ENCODE data around the gene GZF1.
A peak's percentile ranks its signal among the peaks of the same experiment; 100 is the strongest.
"Not testable (repeated sequence)": the region's sequence is repeated elsewhere in the genome, so short reads cannot be mapped to it uniquely, and the experiment has no call there.

The GZF1 gene

DNA sequence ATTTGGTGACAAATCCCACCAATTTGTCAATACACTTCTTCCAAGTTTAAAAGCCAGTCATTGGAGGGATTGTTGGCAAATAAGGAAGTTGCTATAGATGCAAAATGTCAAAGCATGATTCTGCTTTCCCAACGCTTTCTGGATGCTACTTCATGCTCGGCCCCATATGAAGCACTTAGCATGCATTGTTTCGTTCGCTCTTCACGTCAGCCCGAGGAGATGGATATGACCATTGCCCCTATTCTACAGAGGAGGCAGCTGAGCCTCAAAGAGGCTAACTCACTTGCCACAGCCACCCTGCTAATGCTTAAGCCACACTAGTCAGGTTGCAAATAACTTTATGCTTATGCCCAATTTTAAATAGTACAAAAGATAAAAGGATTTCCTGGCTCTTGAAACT lies 14.2 kb upstream of the GZF1 start:
- no peak for FAIRE-seq

DNA sequence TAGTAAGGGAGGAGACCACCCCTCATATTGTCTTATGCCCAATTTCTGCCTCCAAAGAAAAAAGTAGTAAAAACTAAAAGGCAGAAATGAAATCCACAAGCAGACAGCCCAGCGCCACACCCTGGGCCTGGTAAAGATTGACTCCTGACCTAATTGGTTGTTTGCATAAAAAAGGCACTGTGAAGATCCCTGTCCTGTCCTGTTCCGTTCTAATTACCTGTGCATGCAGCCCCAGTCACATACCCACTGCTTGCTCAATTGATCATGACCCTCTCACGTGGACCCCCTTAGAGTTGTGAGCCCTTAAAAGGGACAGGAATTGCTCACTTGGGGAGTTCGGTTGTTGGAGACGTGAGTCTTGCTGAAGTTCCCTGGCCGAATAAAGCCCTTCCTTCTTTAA lies 13.5 kb upstream of the GZF1 start:
- not testable (repeated sequence) for FAIRE-seq

DNA sequence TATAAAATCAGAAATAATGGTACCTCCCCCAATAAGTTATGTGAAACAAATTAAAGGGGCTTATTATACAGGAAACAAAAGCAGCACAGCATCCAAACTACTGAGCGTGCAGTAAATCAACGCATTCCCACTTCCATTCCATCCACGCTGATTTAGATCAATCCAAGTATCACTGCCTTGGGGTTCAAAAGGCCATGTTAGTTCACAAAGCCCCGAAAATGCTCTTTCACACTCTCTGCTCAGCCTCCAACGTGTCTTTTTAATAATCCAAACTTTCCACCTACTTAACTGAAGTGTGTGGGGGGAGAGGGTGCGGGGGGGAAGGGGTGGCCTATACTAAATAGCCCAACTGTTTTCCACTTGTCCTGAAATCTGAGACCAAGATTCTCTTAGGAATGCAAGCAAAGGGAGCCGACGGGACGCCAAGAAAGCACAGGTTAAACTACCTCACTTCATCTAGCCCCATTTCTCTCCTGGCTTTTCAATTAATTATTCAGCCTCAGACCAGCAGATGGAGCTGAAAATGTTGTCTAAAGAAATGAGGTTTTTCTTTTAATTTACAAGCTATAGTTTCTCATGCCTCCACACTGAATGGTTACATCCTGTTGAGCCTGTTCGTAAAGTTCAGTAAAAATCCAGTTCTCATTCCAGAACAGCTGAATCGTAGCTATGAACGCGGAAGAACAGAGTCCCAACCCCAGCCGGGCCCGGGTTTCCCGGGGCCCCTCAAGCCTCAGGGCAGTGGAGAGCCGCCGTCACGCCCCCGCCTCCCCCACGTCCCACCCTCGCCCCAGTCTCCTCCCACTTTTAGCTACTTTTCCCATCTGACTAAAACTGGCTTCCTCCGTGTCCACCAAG lies 12.4 kb upstream of the GZF1 start:
- FAIRE-seq: peak; percentile 41

DNA sequence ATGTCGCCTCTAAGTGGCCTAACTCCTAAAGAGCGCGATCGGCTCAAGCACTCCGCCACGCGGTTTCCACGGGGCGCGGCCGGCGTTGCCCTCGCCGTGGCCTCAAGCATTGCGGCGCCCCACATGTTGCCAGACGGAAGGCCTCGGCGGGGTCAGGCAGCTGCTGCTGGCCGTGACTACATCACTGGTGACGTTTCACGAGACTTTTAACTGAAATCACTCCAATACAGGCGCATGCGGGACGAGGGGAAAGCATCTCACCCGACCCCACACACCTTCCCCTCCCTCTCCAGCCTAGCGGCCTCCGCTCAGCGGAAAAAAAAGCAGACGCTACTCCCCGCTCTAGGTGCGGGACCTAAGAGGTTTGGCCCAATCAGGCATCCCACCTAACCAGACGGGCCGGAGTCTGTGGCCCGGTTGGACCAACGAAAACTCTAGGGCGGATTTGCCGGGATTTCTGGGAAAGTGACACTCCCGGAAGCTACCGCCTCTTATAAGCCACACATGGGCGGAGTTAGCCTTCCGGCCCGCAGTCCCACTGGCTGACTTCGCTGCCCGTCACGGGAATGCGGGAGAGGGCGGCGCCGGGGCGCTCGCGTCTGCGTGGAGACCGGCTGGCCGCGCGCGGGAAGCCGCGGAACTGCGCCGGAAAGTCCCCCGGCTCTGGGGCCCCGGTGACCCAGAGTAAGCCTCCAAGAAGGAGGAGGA lies 11.6 kb upstream of the GZF1 start, which contains the start of gene NXT1:
Gene NXT1, plus strand, starts transcription at position 596 of the 708 bp plus-strand sequence. CDS start 3,251 bp downstream, outside the sequence.
- FAIRE-seq: peak; percentile 93

DNA sequence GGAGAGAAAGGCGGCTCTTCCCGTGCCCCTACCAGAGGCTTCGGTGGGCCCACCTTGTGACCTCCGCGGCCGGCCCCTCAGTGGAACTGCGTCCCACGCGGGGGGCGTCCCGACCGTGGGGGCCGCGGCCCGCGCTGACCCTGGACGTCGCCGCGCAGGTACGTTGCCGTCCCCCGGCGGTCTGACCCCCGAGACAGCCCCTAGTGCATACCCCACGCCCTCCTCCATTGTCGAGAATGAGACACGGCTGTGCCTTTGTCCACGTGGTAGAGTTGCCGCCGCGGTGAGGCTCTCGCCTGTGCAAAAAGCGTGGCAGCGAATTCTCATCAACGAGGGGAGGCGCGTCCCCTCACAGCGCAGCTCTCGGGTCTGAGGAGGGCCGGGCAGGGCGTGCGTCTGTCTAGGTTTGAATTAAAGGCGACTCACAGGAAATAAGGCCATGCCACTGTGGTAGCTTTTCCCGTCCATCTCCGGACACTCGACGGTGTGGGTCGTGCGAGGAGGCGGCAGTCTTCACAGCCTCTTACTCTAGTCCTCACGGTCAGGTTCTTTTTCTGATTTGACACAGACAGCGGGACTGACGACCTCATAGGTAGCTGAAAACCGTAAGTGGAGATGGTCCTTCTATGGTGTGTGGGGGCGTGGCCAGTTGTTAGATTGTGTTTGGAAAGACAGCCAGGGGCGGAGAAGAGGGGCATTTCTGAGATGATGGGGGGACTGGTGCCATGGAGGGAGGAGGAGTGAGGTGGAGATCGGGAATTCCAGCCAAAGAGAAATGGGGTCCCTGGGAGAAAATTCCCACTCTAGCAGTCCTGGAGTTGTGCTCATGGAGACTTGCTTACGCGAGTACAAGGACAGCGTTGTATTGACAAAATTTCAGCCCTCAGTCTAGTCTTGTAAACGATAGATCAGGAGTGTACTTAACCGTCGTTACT lies 10.8 kb upstream of the GZF1 start:
- FAIRE-seq: no peak

DNA sequence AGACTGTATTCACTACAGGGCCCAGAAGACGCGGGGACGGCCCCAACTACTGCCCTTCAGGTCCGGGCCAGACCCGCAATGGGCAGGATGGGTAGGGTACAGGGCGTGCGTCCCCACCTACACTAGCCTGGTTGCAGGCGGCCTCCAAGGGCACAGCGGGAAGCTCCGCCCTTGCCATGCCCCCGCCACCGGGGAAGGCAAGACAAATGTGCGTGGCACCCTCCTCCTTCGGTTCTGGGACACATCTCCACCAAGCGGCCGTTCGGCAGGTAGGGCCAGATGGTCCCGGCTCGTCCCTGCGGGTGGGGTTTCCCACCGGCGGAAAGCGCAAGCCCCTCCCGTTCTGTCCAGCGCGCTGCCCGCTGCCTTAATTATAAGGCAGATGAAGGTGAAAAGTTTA lies 5.8 kb upstream of the GZF1 start:
- FAIRE-seq: no peak

DNA sequence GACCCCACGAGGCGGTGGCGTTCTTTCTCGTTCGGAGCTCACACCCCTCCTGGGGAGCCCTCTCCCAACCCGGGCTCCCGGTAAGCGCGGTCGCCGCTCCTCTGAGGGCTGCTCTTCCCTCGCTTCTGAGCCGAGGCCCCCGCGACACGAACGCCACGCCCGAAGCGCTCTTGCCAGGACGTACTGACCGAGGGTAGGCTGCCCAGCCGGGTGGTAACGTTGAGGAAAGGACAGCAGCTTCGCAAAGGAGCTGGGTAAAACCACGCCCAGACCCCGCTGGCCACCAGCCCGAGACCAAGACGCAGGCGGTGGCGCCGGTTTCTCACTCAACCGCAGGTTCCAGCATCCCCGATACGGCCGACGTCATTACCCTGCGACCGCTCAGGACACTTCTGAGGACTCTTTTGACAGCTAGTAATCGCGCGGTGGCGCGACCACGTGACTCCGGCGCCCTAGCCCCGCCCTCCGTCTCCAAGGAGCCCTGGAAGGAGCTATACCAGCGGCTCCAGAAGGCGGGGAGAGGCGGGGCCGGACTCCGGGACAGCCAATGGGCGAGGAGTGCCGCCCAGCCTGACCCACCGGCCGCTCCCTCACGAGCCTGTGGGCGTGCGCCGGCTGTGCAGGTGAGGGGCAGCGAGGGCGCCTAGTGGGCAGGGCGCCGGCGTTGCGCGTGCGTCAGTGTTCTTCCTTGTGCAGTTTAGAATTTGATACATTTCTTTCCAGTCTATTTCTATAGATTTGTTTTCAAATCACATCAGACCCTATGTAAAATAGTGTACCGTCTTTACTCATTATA lies 4.0 kb upstream of the GZF1 start:
- FAIRE-seq: peak; percentile 95

DNA sequence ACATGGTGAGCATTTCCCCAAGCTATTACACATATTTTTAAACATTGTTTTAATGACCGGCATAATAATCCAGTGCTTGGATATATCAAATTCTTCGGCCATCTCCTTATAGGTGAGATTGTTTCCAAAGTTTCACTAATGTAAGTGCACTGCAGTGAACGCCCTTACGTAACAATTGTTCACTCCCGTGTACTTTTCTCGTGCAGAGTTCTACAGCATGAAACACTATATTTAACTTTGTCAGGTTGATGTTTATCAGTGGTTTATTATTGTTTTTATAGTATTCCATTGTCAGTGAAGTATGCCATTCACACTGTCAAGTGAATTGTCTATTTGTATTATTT lies 3.4 kb upstream of the GZF1 start:
- FAIRE-seq: no peak

DNA sequence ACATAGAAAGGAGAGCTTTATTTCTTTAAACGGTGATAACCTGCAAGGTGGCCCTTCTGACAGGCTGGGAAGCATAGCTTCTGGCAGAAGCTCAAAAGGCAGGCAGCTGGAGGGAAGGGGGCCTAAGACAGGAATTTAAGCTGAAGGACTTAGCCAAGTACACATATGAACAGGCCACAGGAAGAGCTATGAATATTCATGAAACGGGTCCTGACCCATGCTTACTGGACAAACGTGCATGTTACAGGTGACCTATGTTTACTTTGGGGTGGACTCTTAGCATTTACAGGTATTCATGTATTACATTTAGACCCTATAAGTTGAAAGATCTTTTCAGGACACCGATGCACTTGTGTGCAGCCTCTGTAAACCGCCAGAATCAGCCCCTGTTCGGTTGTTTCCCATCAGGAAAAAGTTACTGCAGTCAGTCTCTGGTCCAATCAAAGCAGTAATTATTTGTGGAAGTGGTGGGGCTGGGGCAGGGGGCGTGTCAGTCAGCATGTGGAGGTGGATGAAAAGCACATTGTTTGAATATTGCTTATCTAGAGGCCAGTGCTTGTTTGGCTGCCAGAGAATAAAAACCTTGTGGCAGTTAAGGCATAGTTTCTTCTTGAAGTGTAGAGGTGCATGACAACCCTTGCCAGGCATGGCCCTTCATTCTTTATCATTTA lies 2.9 kb upstream of the GZF1 start:
- FAIRE-seq: no peak

DNA sequence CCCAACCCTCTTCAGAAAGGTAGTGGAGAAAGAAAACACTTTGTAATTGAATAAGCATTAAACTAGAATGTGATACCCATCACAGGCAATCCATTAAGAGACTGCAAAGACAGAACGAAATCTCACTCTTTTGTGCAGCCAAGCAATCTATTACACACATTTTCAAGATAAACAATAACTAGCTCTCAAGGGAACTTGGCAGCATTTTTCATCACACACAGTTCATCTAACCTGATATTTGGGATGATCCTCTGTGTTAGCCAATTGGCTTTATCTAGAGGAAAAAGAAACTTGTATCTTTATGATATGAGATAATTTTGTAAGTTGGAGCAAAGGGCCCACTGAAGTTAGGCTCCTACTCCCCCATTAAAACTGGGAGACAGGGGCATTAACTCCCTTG lies 1.5 kb upstream of the GZF1 start:
- FAIRE-seq: no peak

DNA sequence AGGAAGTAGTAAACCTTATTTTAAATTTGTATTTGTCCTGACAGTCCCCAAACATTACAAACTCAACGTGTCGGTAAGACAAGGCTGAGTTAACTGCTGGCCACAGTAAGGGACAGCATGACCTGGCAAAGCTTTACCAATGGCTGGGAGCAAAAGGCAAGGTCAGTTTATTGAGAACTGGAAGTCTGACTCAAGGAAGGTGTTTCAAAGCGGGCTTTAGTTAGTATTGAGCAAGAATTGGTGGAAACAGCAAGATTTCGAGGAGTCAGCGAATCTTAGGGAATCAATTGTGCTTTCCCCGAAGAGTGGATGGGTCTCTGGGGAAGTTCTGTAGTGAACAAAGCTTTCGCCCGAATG lies 885 bp upstream of the GZF1 start:
- FAIRE-seq: no peak

DNA sequence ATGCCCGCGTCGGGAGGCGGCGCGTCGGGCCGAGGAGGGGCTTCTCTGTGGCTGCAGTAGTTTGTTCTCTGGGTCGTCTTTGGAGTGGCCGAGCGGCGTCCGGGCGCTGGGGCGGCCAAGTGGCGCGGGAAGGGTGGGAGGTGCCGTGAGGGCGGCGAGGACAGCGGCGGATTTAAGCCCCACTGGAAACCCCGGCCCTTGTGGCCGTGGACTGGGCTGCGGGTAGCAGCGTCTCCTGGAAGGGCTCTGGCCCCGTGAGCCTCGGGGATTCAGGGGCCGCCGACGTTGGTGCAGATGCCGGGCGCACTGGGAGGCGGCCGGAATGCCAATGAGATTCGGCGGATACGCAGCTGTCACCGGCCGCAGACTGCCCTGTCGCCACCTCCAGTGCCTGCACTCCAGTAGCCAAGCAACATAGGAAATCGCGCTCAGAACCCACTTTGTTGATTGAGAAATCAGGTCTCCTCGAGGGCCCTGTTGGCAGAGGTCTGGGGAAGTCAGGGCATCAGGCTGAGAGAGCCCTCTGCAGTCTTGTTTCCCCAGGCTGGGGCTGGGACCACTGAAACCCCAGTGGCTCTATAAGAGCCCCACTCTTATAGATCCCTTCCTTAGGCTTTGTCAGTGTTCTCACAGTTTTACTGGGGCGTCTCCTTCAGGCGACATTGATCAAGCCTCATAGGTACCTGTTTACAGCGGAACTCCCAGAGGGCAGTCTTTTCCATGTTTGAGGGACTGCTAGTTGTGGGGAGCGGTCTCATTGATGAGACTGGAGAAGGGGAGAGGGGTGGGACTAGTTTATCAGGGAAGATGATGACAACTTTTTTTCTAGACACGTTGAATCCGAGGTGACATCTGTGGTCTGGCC lies 642 bp downstream of the GZF1 start:
- FAIRE-seq: no peak

DNA sequence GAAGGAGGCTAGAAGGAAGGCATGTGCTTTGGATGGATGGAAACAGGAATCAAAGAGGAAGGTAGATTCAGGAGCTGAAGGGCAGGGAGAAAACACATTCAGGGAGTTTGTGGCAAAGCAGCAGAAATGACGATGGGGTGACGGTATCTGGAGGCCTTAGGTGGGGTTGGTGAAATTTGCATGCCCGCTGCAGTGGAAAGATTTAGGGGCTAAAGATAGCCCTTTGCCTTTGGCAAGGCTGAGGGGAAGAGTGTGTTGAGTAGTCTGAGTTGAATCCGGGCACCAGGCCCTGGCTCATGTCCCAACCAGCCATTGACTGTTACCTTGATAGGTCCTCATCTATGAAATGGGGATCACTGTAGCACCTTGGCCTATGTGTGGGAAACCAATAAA lies 1.3 kb downstream of the GZF1 start:
- FAIRE-seq: no peak

DNA sequence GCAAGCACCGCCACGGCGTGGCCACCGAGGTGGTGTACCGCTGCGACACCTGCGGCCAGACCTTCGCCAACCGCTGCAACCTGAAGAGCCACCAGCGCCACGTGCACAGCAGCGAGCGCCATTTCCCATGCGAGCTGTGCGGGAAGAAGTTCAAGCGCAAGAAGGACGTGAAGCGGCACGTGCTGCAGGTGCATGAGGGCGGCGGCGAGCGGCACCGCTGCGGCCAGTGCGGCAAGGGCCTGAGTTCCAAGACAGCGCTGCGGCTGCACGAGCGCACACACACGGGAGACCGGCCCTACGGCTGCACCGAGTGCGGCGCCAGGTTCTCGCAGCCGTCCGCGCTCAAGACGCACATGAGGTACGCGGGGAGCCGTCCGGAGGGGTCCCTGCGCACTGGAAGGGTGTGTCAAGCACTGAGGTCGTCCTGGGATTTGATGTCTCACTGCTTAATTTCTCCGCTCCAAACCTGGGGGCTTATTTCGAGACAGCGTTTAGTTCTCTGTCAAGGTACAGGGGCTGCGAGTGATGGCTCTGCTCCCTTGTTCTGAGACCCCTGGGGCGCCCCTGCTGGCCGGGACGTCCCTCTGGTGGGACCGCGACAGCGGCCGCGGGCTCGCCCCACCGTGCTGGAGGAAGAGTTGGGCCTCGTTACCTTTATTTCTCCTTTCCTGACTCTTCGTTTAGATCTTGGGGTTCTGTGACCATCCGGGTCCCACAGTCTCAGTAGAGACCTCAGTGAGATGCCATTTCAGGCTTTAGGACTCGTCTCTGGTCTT lies 3.6 kb downstream of the GZF1 start:
- no peak for FAIRE-seq

DNA sequence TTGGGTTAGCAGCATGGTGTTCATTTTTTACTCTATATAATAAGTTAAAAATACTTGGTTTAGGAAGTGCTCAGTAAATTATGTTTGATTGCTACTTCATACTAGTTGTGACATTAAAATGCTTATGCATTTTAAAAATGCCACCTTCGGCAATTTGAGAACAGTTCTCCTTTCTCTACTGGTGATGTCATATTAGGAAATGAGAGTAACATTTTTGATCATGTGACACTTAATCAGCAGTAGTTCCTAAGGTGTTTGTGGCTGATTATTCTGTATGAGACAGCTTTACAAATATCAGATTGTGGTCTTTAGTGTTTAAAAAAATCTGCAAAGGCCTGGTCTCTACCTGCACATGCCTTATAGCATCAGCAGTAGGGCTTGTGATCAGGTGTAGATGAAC lies 4.4 kb downstream of the GZF1 start:
- no peak for FAIRE-seq

DNA sequence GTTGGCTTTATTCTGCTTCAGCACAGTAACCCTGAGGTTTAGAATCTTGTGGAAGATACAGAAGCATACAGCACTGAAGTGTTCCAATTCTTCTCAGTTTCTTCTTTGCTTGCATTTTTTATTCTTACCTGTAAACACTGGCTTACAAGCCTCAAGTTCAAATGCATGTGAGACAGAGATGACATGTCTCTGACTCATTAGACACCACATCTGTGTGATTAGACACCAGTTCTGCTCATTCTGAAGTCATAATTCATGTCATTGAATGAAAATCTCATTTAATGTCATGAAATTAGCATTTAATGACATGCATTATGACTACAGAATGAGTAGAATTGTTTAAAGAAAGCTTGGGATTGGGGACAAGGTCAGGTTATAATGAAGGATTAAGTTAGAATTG lies 5.8 kb downstream of the GZF1 start:
- no peak for FAIRE-seq

DNA sequence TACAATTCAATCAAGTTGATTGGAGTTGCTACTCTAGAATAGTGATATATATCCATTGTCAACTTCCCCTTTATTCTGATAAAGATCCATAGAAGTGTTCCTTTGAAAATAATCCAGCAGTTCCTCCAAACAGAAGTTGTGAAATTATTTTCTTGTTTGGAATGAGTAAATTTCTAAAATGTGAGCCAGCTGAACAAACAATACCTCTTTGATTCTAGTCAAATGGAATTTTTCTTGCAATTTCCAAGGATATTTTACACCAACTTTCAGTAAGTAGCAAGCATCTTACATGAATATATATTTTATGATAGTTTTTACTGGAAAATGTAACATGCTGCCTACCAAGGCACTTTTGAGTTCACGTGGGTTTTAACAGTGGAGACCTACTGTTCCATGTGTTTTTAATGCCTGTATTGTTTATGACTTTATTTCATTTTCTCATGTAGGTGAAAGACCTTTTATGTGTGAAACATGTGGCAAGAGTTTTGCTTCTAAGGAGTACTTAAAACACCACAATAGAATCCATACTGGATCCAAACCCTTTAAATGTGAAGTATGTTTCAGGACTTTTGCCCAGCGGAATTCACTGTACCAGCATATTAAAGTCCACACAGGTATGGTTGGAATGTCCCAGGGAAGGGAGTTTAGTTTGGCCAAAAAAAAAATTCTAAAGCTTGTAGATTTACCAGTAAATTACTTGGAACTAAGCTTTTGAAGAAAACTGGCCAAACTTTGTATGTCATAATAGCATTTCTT lies 6.5 kb downstream of the GZF1 start:
- FAIRE-seq: no peak

DNA sequence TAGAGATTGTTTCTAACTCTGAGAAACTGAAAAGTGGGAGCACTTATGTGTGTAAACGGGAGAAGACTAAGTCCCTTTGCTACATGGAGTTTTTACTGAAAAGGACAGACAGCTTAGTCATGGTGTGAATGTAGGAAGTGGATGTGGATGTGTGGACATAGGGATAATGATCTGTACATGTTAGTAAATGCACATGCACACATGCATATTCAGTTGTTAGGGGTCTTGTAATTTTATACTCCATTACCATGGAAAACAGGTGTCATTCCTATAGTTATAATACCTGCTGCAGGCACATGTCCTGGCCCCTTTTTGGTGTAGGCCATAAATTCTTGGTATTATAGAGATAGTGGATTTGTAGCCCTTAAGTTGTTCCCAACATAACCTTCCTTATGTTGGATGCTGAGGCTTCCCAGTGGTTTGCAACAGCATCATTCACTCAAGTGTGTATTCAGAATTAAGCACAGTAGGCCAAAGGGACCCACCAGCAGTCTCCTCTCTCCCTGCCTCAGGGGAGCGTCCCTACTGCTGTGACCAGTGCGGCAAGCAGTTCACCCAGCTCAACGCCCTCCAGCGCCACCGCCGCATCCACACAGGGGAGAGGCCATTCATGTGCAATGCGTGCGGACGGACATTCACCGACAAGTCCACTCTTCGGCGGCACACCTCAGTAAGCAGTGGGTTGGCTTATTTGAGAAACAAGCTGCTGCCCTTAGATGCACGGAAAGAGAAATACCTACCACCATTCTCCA lies 7.3 kb downstream of the GZF1 start:
- FAIRE-seq: no peak
